22Rv1 (cell line): ENCODE measurements around the gene WBP2.
A peak's percentile ranks its signal among the peaks of the same experiment; 100 is the strongest.

Source experiments
- H3K27ac ChIP-seq: fragments of 450-650 bp; 2 replicates; pipeline ENCODE4 v1.5.1; 2017
- CTCF ChIP-seq: fragments of 450-650 bp; IDR thresholded peaks from 2 replicates; pipeline ENCODE4 v1.5.1; 2017; ENCODE audit warnings: mild to moderate bottlenecking
- ZFX ChIP-seq: fragments of 450-650 bp; IDR thresholded peaks from 2 replicates; pipeline ENCODE4 v1.6.1; 2017; ENCODE audit warnings: antibody characterized with exemption, borderline replicate concordance

The WBP2 gene

GRCh38 chr17:75855310-75856061, at the start of gene WBP2:
WBP2 (minus strand) TSS chr17:75855335; CDS start chr17:75855297, 38 bp downstream.
- TF ChIP-seq ZFX, result no peak
- no peak for TF ChIP-seq CTCF
- peak within 1 kb of the TSS; percentile 55 for H3K27ac ChIP-seq

GRCh38 chr17:75902406-75902805, 47.3 kb upstream of the WBP2 start:
- TF ChIP-seq ZFX (no peak), CTCF (no peak)
- H3K27ac ChIP-seq, result peak overlapping the region; percentile 85; the same call in 1 of the 2 replicates

GRCh38 chr17:75901727-75902126, 46.6 kb upstream of the WBP2 start:
- no peak overlapping the region; the same call in 1 of the 2 replicates for H3K27ac ChIP-seq
- TF ChIP-seq CTCF (no peak), ZFX (no peak)

GRCh38 chr17:75900691-75901533, 45.8 kb upstream of the WBP2 start:
- no peak for TF ChIP-seq CTCF
- no peak for TF ChIP-seq ZFX
- H3K27ac ChIP-seq, result no peak overlapping the region

GRCh38 chr17:75899767-75900468, 44.8 kb upstream of the WBP2 start:
- H3K27ac ChIP-seq, result no peak overlapping the region
- TF ChIP-seq ZFX, result no peak
- no peak for TF ChIP-seq CTCF

GRCh38 chr17:75899353-75899752, 44.2 kb upstream of the WBP2 start:
- no peak overlapping the region for H3K27ac ChIP-seq
- TF ChIP-seq CTCF (no peak), ZFX (no peak)
